H9 (cell line): Measurements from ENCODE around the gene ARHGAP8. TPM values are rescaled to one million over a fixed set of nuclear protein-coding genes. Genes with fewer than 3 reads are reported as not detected.

Source experiments
- DNase-seq: peaks from one replicate; pipeline ENCODE4 v3.0.0-alpha.2; 2017
- H2AFZ ChIP-seq: one replicate; pipeline ENCODE4 v1.6.1; 2013; ENCODE audit warnings: mild to moderate bottlenecking, low read length, control low read depth, moderate library complexity
- H2AK5ac ChIP-seq: 2 replicates; pipeline ENCODE4 v1.6.1; 2013; ENCODE audit warnings: low read length, control low read depth, mixed read lengths; ENCODE audit not compliant: insufficient read length
- H2BK120ac ChIP-seq: one replicate; pipeline ENCODE4 v1.6.1; 2013; ENCODE audit warnings: low read depth, mild to moderate bottlenecking, low read length, control low read depth, inconsistent platforms; ENCODE audit not compliant: poor library complexity, severe bottlenecking
- H2BK12ac ChIP-seq: 2 replicates; pipeline ENCODE4 v1.6.1; 2013; ENCODE audit warnings: low read length, control low read depth, mixed read lengths, low read depth; ENCODE audit not compliant: insufficient read length
- H2BK15ac ChIP-seq: 2 replicates; pipeline ENCODE4 v1.6.1; 2013; ENCODE audit warnings: low read depth, low read length, control low read depth
- H2BK20ac ChIP-seq: one replicate; pipeline ENCODE4 v1.6.1; 2013; ENCODE audit warnings: low read depth, mild to moderate bottlenecking, low read length, control low read depth, inconsistent platforms; ENCODE audit not compliant: poor library complexity, severe bottlenecking
- H2BK5ac ChIP-seq: 2 replicates; pipeline ENCODE4 v1.6.1; 2013; ENCODE audit warnings: low read length, control low read depth, mixed read lengths; ENCODE audit not compliant: insufficient read length
- H3K14ac ChIP-seq: 2 replicates; pipeline ENCODE4 v1.6.1; 2013; ENCODE audit warnings: low read length, control low read depth; ENCODE audit not compliant: insufficient read depth
- H3K18ac ChIP-seq: 2 replicates; pipeline ENCODE4 v1.6.1; 2013; ENCODE audit warnings: low read depth, mild to moderate bottlenecking, mixed read lengths, low read length, control low read depth; ENCODE audit not compliant: insufficient read length
- H3K23ac ChIP-seq: 2 replicates; pipeline ENCODE4 v1.6.1; 2013; ENCODE audit warnings: low read length, control low read depth, mixed read lengths, low read depth; ENCODE audit not compliant: insufficient read length
- H3K23me2 ChIP-seq: 2 replicates; pipeline ENCODE4 v1.6.1; 2013; ENCODE audit warnings: low read depth, mild to moderate bottlenecking, mixed read lengths, low read length, control low read depth; ENCODE audit not compliant: insufficient read length, poor library complexity, severe bottlenecking
- H3K27ac ChIP-seq: 2 replicates; pipeline ENCODE4 v1.5.1; 2013; ENCODE audit warnings: low read length, control low read depth, mixed read lengths, low read depth; ENCODE audit not compliant: insufficient read length
- H3K27me3 ChIP-seq: 2 replicates; pipeline ENCODE4 v1.6.1; 2013; ENCODE audit warnings: low read length, control low read depth, inconsistent platforms; ENCODE audit not compliant: insufficient read depth
- H3K4ac ChIP-seq: 2 replicates; pipeline ENCODE4 v1.6.1; 2013; ENCODE audit warnings: low read depth, mild to moderate bottlenecking, control low read depth, inconsistent platforms, low read length, moderate library complexity
- H3K4me1 ChIP-seq: 2 replicates; pipeline ENCODE4 v1.6.1; 2013; ENCODE audit warnings: low read length, control low read depth, inconsistent platforms; ENCODE audit not compliant: insufficient read depth
- H3K4me2 ChIP-seq: 2 replicates; pipeline ENCODE4 v1.6.1; 2013; ENCODE audit warnings: low read length, control low read depth, mixed read lengths; ENCODE audit not compliant: insufficient read length, insufficient read depth
- H3K56ac ChIP-seq: 2 replicates; pipeline ENCODE4 v1.6.1; 2013; ENCODE audit warnings: low read depth, mild to moderate bottlenecking, mixed read lengths, low read length, control low read depth; ENCODE audit not compliant: insufficient read length
- H3K79me1 ChIP-seq: 2 replicates; pipeline ENCODE4 v1.6.1; 2013; ENCODE audit warnings: low read depth, mild to moderate bottlenecking, moderate library complexity, low read length, control low read depth, inconsistent platforms; ENCODE audit not compliant: insufficient read depth, poor library complexity, severe bottlenecking
- H3K79me2 ChIP-seq: 2 replicates; pipeline ENCODE4 v1.6.1; 2013; ENCODE audit warnings: low read length, control low read depth, inconsistent platforms; ENCODE audit not compliant: insufficient read depth
- H3K9ac ChIP-seq: 2 replicates; pipeline ENCODE4 v1.6.1; 2013; ENCODE audit warnings: low read length, control low read depth, mixed read lengths; ENCODE audit not compliant: insufficient read length; ENCODE audit errors: extremely low read depth
- H3K9me3 ChIP-seq: one replicate; pipeline ENCODE4 v1.6.1; 2013; ENCODE audit warnings: low read depth, low read length, inconsistent platforms; ENCODE audit not compliant: control insufficient read depth
- H3T11ph ChIP-seq: one replicate; pipeline ENCODE4 v1.6.1; 2013; ENCODE audit warnings: mild to moderate bottlenecking, low read length, control low read depth, inconsistent platforms
- H4K20me1 ChIP-seq: one replicate; pipeline ENCODE4 v1.6.1; 2013; ENCODE audit not compliant: control insufficient read depth, insufficient read length, insufficient read depth
- H4K5ac ChIP-seq: 2 replicates; pipeline ENCODE4 v1.6.1; 2013; ENCODE audit warnings: low read depth, mild to moderate bottlenecking, mixed read lengths, low read length, control low read depth; ENCODE audit not compliant: insufficient read length
- H4K8ac ChIP-seq: replicated peaks from 2 replicates; pipeline ENCODE4 v1.6.1; 2013; ENCODE audit warnings: low read length, control low read depth, mixed read lengths, low read depth; ENCODE audit not compliant: insufficient read length
- H4K91ac ChIP-seq: 2 replicates; pipeline ENCODE4 v1.6.1; 2013; ENCODE audit warnings: low read depth, mild to moderate bottlenecking, moderate library complexity, mixed read lengths, low read length, control low read depth; ENCODE audit not compliant: insufficient read length
- H3K27ac Mint-ChIP-seq, 3 experiments: 2 replicates in 2 of 3; 3 replicates in 1 of 3; pipeline ENCODE4 v1.8.0; 2020 to 2021; ENCODE audit warnings: mixed read lengths in 3 of 3, mild to moderate bottlenecking in 1 of 3, moderate library complexity in 1 of 3
- H3K27me3 Mint-ChIP-seq: 2 replicates; pipeline ENCODE4 v1.8.0; 2021; ENCODE audit warnings: low read depth, mild to moderate bottlenecking, moderate library complexity, mixed read lengths
- H3K36me3 Mint-ChIP-seq, 3 experiments: 2 replicates in 2 of 3; 3 replicates in 1 of 3; pipeline ENCODE4 v1.8.0; 2020 to 2021; ENCODE audit warnings: low read depth in 3 of 3, mixed read lengths in 3 of 3; ENCODE audit not compliant: insufficient read depth in 1 of 3
- H3K4me1 Mint-ChIP-seq, 2 experiments: 2 replicates each; pipeline ENCODE4 v1.8.0; 2020; ENCODE audit warnings: mixed read lengths in 2 of 2
- H3K4me3 Mint-ChIP-seq, 2 experiments: 2 replicates in 1 of 2; 3 replicates in 1 of 2; pipeline ENCODE4 v1.8.0; 2020 to 2021; ENCODE audit warnings: mild to moderate bottlenecking in 2 of 2, mixed read lengths in 2 of 2, moderate library complexity in 1 of 2
- H3K9me3 Mint-ChIP-seq, 2 experiments: 2 replicates in 1 of 2; 3 replicates in 1 of 2; pipeline ENCODE4 v1.8.0; 2020; ENCODE audit warnings: mild to moderate bottlenecking in 2 of 2, mixed read lengths in 2 of 2, moderate library complexity in 1 of 2
- WGBS: extraction: QIAGEN DNeasy Blood & Tissue Kit; methylation state at CpG from one replicate; pipeline ENCODE4 v1.1.7; 2013; ENCODE audit warnings: missing lambda C conversion rate, low lambda C conversion rate, mixed read lengths; ENCODE audit not compliant: insufficient read length; ENCODE audit errors: extremely low coverage; 5-methylcytosine and 5-hydroxymethylcytosine counted together
- total RNA-seq: library from RNA; stranded (reverse); gene quantifications from 2 replicates; pipeline ENCODE4 v1.2.1, GENCODE V29; 2021
- TF ChIP-seq, protein P1 (sequence below): fragments of 200-600 bp; sonication (generic); conservative IDR thresholded peaks from 3 replicates; pipeline ENCODE4 v1.8.0; 2021; ENCODE audit warnings: antibody characterized with exemption, mild to moderate bottlenecking

ARHGAP8 gene
- total RNA-seq, 1 experiment from 2014 or later: 35.4 TPM

DNA sequence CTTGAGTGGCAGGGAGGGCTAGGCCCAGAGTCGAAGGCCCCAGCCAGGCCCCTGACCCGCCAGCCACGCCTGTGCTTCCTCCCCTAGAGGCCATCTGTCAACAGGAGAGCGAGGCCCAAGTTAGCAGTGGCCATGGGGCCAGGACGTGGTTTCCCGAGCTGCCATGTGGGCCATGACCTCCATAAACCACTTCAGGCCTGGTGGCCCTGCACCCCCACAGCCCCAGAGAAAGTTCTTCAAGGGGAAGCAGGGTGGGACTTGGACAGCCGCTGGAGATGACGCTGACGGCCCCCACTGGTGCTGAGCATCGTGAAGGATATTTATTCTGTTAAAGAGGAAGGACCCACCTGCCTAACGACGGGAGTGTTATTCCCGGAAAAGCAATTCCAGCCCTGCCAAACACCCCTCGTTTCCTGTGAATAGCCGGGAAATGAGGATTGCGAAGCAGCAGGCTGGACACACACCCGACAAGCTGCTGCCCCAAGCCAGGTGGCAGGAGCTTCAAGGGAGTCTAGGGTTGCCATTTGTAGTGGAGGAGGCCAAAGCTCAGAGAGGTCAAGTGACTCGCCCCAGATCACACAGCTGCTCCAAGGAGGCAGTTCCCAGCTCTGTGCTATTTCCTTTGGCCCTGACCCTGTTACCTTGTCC lies 37.5 kb upstream of the ARHGAP8 start:
- no peaks in the 10 kb centered on the region for H3K23me2 ChIP-seq
- H4K5ac ChIP-seq: no peak overlapping the region
- H3K4me1 ChIP-seq: no peaks in the 10 kb centered on the region
- H3K14ac ChIP-seq: no peak overlapping the region
- no peak for DNase-seq
- H3K23ac ChIP-seq: no peak overlapping the region
- no peaks in the 10 kb centered on the region for H3K9me3 ChIP-seq
- no peak overlapping the region for H2AFZ ChIP-seq
- H3K79me1 ChIP-seq: no peaks in the 10 kb centered on the region
- H3K56ac ChIP-seq: no peak overlapping the region
- no peaks in the 10 kb centered on the region for H3K27me3 ChIP-seq
- no peak overlapping the region; a peak in 1 of 7 replicates for H3K27ac Mint-ChIP-seq
- H3K27ac ChIP-seq: no peak overlapping the region
- H3K36me3 Mint-ChIP-seq: no peaks in the 10 kb centered on the region
- H2AK5ac ChIP-seq: no peak overlapping the region
- H2BK12ac ChIP-seq: no peak overlapping the region
- H3T11ph ChIP-seq: no peak overlapping the region
- H4K91ac ChIP-seq: no peak overlapping the region
- H3K9me3 Mint-ChIP-seq: no peaks in the 10 kb centered on the region
- no peak overlapping the region for H3K4ac ChIP-seq
- H2BK120ac ChIP-seq: no peak overlapping the region
- no peak overlapping the region for H4K8ac ChIP-seq
- H3K27me3 Mint-ChIP-seq: no peaks in the 10 kb centered on the region
- H3K9ac ChIP-seq: no peak overlapping the region
- no peak overlapping the region for H2BK15ac ChIP-seq
- no peak overlapping the region for H3K4me2 ChIP-seq
- H4K20me1 ChIP-seq: no peaks in the 10 kb centered on the region
- no peak overlapping the region for H2BK20ac ChIP-seq
- H3K79me2 ChIP-seq: no peaks in the 10 kb centered on the region
- H3K18ac ChIP-seq: no peak overlapping the region
- TF ChIP-seq, protein P1, sequence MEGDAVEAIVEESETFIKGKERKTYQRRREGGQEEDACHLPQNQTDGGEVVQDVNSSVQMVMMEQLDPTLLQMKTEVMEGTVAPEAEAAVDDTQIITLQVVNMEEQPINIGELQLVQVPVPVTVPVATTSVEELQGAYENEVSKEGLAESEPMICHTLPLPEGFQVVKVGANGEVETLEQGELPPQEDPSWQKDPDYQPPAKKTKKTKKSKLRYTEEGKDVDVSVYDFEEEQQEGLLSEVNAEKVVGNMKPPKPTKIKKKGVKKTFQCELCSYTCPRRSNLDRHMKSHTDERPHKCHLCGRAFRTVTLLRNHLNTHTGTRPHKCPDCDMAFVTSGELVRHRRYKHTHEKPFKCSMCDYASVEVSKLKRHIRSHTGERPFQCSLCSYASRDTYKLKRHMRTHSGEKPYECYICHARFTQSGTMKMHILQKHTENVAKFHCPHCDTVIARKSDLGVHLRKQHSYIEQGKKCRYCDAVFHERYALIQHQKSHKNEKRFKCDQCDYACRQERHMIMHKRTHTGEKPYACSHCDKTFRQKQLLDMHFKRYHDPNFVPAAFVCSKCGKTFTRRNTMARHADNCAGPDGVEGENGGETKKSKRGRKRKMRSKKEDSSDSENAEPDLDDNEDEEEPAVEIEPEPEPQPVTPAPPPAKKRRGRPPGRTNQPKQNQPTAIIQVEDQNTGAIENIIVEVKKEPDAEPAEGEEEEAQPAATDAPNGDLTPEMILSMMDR: no peak
- H2BK5ac ChIP-seq: no peak overlapping the region
- no peak overlapping the region for H3K4me3 Mint-ChIP-seq
- WGBS: no CpG with 5 or more reads among the region's 18 CpGs
- H3K4me1 Mint-ChIP-seq: peaks cover 0 to 13% of the 10 kb centered on the region in 2 experiments; a peak in 3 of 4 replicates
